NCI-H1048 (cell line): ENCODE data around the gene XPO1.

Experiments used
- DNase-seq: peaks from one replicate; lab custom pipeline; 2025; lab: John Stamatoyannopoulos, UW

The XPO1 gene

GRCh38 chr2:61434314-61434713 is 103.8 kb downstream of the XPO1 start:
- DNase-seq, result no peak

- DNase-seq, result no peak
Measured at GRCh38 chr2:61433606-61434005, 104.5 kb downstream of the XPO1 start.

- no peak for DNase-seq
Measured at GRCh38 chr2:61432990-61433389, 105.2 kb downstream of the XPO1 start.

- no peak for DNase-seq
Measured at GRCh38 chr2:61431345-61431744, 106.8 kb downstream of the XPO1 start.
